Stimulated activated CD4-positive, alpha-beta T cell treated with anti-CD3 and anti-CD28 coated beads, TNF-alpha, amount 100 ng/mL, for 24 hours (primary cell): ENCODE measurements around the gene RPP25.

Source experiments
- DNase-seq, 3 experiments: peaks; one replicate each; pipeline ENCODE4 v3.0.0-alpha.2; 2020; ENCODE audit warnings: low read depth in 3 of 3

Gene RPP25

GRCh38 chr15:74956648-74957475 lies at the start of gene RPP25:
Gene RPP25, minus strand, starts transcription at chr15:74956772. Its CDS starts 189 bp downstream, at chr15:74956583.
- peak; percentile 29 to 83 (median 51) for DNase-seq

- DNase-seq: no peak
Observed at GRCh38 chr15:75002398-75002797, 45.8 kb upstream of the RPP25 start.

- DNase-seq: no peak
Observed at GRCh38 chr15:75001310-75001709, 44.7 kb upstream of the RPP25 start.

GRCh38 chr15:74997543-74997942 lies 41.0 kb upstream of the RPP25 start:
- no peak for DNase-seq

- no peak for DNase-seq
Observed at GRCh38 chr15:74997141-74997540, 40.6 kb upstream of the RPP25 start.

GRCh38 chr15:74995779-74996765 lies 39.5 kb upstream of the RPP25 start:
- no peak for DNase-seq

- peak; percentile 85 to 91 (median 88) for DNase-seq
Observed at GRCh38 chr15:74995182-74995778, 38.7 kb upstream of the RPP25 start, which contains the start of gene SCAMP5. Gene SCAMP5, plus strand, starts transcription at chr15:74995563. Its CDS starts 16,277 bp downstream, at chr15:75011840.

- DNase-seq: no peak
Observed at GRCh38 chr15:74994685-74995084, 38.1 kb upstream of the RPP25 start.

GRCh38 chr15:74994236-74994635 lies 37.7 kb upstream of the RPP25 start:
- no peak for DNase-seq

- DNase-seq: no peak
Observed at GRCh38 chr15:74992619-74993018, 36.0 kb upstream of the RPP25 start.

GRCh38 chr15:74989527-74989926 lies 33.0 kb upstream of the RPP25 start:
- no peak for DNase-seq

GRCh38 chr15:74988007-74988800 lies 31.6 kb upstream of the RPP25 start:
- DNase-seq: peak in 1 of 3 experiments; percentile 42

GRCh38 chr15:74983725-74984231 lies 27.2 kb upstream of the RPP25 start:
- peak; percentile 22 to 48 (median 43) for DNase-seq

- no peak for DNase-seq
Observed at GRCh38 chr15:74982183-74982582, 25.6 kb upstream of the RPP25 start.

GRCh38 chr15:74978503-74978902 lies 21.9 kb upstream of the RPP25 start:
- peak; percentile 13 to 53 (median 30) for DNase-seq

GRCh38 chr15:74978077-74978476 lies 21.5 kb upstream of the RPP25 start:
- DNase-seq: no peak

GRCh38 chr15:74977599-74977998 lies 21.0 kb upstream of the RPP25 start:
- DNase-seq: no peak

- DNase-seq: no peak
Observed at GRCh38 chr15:74976159-74976558, 19.6 kb upstream of the RPP25 start.

- no peak for DNase-seq
Observed at GRCh38 chr15:74967670-74968069, 11.1 kb upstream of the RPP25 start.

- no peak for DNase-seq
Observed at GRCh38 chr15:74964794-74965193, 8.2 kb upstream of the RPP25 start.

- DNase-seq: no peak
Observed at GRCh38 chr15:74963213-74963612, 6.6 kb upstream of the RPP25 start.
